VCaP (cell line): ENCODE results near the gene CYP17A1.

Experiments
- H3K27ac ChIP-seq: fragments of 450-650 bp; 2 replicates; pipeline ENCODE4 v1.5.1; 2017
- CTCF ChIP-seq: fragments of 450-650 bp; conservative IDR thresholded peaks from 2 replicates; pipeline ENCODE4 v1.5.1; 2017; ENCODE audit warnings: mild to moderate bottlenecking, moderate library complexity

The CYP17A1 gene, protein sequence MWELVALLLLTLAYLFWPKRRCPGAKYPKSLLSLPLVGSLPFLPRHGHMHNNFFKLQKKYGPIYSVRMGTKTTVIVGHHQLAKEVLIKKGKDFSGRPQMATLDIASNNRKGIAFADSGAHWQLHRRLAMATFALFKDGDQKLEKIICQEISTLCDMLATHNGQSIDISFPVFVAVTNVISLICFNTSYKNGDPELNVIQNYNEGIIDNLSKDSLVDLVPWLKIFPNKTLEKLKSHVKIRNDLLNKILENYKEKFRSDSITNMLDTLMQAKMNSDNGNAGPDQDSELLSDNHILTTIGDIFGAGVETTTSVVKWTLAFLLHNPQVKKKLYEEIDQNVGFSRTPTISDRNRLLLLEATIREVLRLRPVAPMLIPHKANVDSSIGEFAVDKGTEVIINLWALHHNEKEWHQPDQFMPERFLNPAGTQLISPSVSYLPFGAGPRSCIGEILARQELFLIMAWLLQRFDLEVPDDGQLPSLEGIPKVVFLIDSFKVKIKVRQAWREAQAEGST

GRCh38 chr10:102837230-102837721, at the start of gene CYP17A1:
Gene CYP17A1 (minus strand): TSS chr10:102837413. CDS start chr10:102837361, 52 bp downstream.
- no peak for TF ChIP-seq CTCF
- no peak within 1 kb of the TSS for H3K27ac ChIP-seq

- no peak overlapping the region for H3K27ac ChIP-seq
- no peak for TF ChIP-seq CTCF
Measured at GRCh38 chr10:102880256-102880655, 43.0 kb upstream of the CYP17A1 start.

DNA sequence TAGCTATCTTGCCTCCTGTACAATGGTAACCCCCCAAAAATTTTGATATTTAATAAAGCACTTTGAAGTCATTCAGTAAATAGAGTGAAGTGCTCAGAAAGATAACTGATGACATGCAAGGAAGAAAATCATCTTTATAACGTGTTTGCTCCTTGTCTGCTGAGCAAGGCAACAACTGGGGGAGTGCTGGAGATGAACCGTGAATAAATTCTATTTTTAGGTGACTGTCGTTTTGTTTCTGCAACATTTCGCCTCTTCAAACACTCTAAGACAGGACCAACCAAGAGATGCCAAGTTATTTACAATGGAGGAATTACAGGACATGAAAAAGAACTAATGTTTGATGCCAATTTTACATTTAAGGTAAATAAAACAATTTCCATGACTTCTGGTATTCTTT, 41.4 kb upstream of the CYP17A1 start:
- TF ChIP-seq CTCF: no peak
- H3K27ac ChIP-seq: no peak overlapping the region

DNA sequence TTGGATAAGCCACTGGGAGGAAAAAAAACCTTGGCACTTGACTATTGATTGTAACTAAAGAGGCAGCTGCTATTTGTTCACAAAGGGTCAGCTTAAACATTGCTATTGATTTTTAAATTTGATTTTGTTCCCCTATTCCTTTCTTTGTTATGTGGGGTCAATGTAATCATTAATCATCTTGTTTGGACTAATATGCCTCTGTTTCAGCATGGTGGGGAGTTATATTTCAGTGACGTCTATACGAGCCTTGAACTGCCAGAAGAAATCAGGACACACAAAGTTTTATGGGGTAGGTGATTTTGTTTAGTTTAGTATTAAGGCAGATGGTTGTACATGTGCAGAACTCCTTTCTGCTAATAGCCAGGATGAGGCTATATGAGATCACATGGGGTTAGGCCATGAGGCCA, 39.5 kb upstream of the CYP17A1 start:
- H3K27ac ChIP-seq: no peak overlapping the region
- no peak for TF ChIP-seq CTCF

GRCh38 chr10:102872163-102872562, 35.0 kb upstream of the CYP17A1 start:
- TF ChIP-seq CTCF: no peak
- no peak overlapping the region for H3K27ac ChIP-seq

GRCh38 chr10:102870221-102870620, 33.0 kb upstream of the CYP17A1 start:
- TF ChIP-seq CTCF: no peak
- no peak overlapping the region for H3K27ac ChIP-seq

GRCh38 chr10:102869258-102870198, 32.3 kb upstream of the CYP17A1 start, which contains the start of gene AS3MT:
Gene AS3MT (plus strand): TSS chr10:102869470. CDS start chr10:102869593, 123 bp downstream.
- no peak for TF ChIP-seq CTCF

More at GRCh38 chr10:102869258-102870198, 32.3 kb upstream of the CYP17A1 start, which contains the start of gene AS3MT:
- peak within 1 kb of the TSS; percentile 64; the same call in 1 of the 2 replicates for H3K27ac ChIP-seq
